GM10266 (cell line): ENCODE measurements around the gene ARHGAP26.

Experiments used
- DNase-seq: peaks from one replicate; pipeline ENCODE4 v3.0.0; 2012; ENCODE audit errors: extremely low spot score
- CTCF ChIP-seq: IDR thresholded peaks from 2 replicates; pipeline ENCODE4 v1.5.1; 2012; ENCODE audit warnings: mild to moderate bottlenecking, low read depth; ENCODE audit not compliant: control insufficient read depth, insufficient read depth; ENCODE audit errors: missing control alignments

ARHGAP26 gene

GRCh38 chr5:142777099-142777498, 6.9 kb downstream of the ARHGAP26 start:
- DNase-seq: no peak
- no peak for TF ChIP-seq CTCF

GRCh38 chr5:142777850-142778249, 7.7 kb downstream of the ARHGAP26 start:
- no peak for DNase-seq
- TF ChIP-seq CTCF: no peak

GRCh38 chr5:142779163-142779840, 9.1 kb downstream of the ARHGAP26 start:
- no peak for DNase-seq
- no peak for TF ChIP-seq CTCF

- no peak for TF ChIP-seq CTCF
- no peak for DNase-seq
Observed at GRCh38 chr5:142780871-142781270, 10.7 kb downstream of the ARHGAP26 start.

GRCh38 chr5:142782976-142783530, 12.9 kb downstream of the ARHGAP26 start:
- DNase-seq: no peak
- TF ChIP-seq CTCF: no peak

GRCh38 chr5:142783601-142784341, 13.6 kb downstream of the ARHGAP26 start:
- no peak for DNase-seq
- no peak for TF ChIP-seq CTCF

GRCh38 chr5:142784401-142784955, 14.3 kb downstream of the ARHGAP26 start:
- no peak for TF ChIP-seq CTCF
- no peak for DNase-seq
